C4-2B (cell line): Measurements from ENCODE around the gene NPHP4.

Experiments used
- ZFX ChIP-seq: fragments of 450-650 bp; IDR thresholded peaks from 2 replicates; pipeline ENCODE4 v1.6.1; 2017
- TF ChIP-seq, protein P1 (sequence below): fragments of 450-650 bp; conservative IDR thresholded peaks from 2 replicates; pipeline ENCODE4 v1.5.1; 2017; ENCODE audit warnings: mild to moderate bottlenecking

DNA sequence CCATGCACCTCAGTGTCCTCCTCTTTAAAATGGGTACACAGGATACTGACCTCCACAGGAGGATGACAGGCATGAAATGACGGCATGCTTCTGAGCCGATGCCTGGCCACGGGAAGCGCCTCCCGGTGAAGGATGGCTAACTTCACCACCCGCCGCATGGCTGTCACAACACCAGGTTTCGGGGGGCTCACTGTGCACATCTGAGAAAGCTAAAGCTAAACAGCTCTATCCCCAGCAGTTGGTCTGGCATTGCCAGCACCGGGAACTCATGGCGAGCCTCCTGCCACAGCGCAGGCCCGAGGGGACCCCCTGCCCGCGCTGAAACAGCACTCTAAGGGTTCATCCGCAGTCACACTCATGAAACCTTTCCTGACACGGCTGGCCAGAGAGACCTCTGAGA, 16.0 kb downstream of the NPHP4 start:
- TF ChIP-seq, protein P1, sequence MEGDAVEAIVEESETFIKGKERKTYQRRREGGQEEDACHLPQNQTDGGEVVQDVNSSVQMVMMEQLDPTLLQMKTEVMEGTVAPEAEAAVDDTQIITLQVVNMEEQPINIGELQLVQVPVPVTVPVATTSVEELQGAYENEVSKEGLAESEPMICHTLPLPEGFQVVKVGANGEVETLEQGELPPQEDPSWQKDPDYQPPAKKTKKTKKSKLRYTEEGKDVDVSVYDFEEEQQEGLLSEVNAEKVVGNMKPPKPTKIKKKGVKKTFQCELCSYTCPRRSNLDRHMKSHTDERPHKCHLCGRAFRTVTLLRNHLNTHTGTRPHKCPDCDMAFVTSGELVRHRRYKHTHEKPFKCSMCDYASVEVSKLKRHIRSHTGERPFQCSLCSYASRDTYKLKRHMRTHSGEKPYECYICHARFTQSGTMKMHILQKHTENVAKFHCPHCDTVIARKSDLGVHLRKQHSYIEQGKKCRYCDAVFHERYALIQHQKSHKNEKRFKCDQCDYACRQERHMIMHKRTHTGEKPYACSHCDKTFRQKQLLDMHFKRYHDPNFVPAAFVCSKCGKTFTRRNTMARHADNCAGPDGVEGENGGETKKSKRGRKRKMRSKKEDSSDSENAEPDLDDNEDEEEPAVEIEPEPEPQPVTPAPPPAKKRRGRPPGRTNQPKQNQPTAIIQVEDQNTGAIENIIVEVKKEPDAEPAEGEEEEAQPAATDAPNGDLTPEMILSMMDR, result no peak
- TF ChIP-seq ZFX, result no peak
